Measurements from ENCODE around the gene GPR35.

GPR35 gene

GRCh38 chr2:240642806-240643092 is 17.5 kb downstream of the GPR35 start:
- DNase-seq (ENCODE audit: low read depth in 1 of 2, low spot score in 1 of 2) = no peak
- Histone ChIP-seq H3K27me3 (ENCODE audit: insufficient read depth, poor library complexity, severe bottlenecking) (peaks cover 2% of the 10 kb centered on the region), H3K27ac (replicated peaks) (no peak overlapping the region), H3K4me3 (replicated peaks; ENCODE audit: insufficient read depth, low read length) (no peak overlapping the region)
- TF ChIP-seq CTCF (IDR thresholded peaks at IDR 0.05; ENCODE audit: insufficient read depth, low read length) (no peak), GABPA (IDR thresholded peaks at IDR 0.05; ENCODE audit: low read depth) (no peak), REST (IDR thresholded peaks at IDR 0.05; ENCODE audit: insufficient replicate concordance, low read depth) (no peak), SPI1 (IDR thresholded peaks at IDR 0.05; ENCODE audit: borderline replicate concordance, low read depth) (no peak), POLR2AphosphoS5 (IDR thresholded peaks at IDR 0.05; ENCODE audit: low read depth) (no peak)

GRCh38 chr2:240643093-240643810 is 18.0 kb downstream of the GPR35 start:
- Histone ChIP-seq H3K27me3 (ENCODE audit: insufficient read depth, poor library complexity, severe bottlenecking) (peaks cover 2% of the 10 kb centered on the region), H3K27ac (replicated peaks) (no peak overlapping the region), H3K4me3 (replicated peaks; ENCODE audit: insufficient read depth, low read length) (no peak overlapping the region)
- no peak for DNase-seq (ENCODE audit: low read depth in 1 of 2, low spot score in 1 of 2)
- TF ChIP-seq REST (IDR thresholded peaks at IDR 0.05; ENCODE audit: insufficient replicate concordance, low read depth) = no peak
- TF ChIP-seq GABPA (IDR thresholded peaks at IDR 0.05; ENCODE audit: low read depth) = no peak
- no peak for TF ChIP-seq CTCF (IDR thresholded peaks at IDR 0.05; ENCODE audit: insufficient read depth, low read length)
- no peak for TF ChIP-seq SPI1 (IDR thresholded peaks at IDR 0.05; ENCODE audit: borderline replicate concordance, low read depth)
- no peak for TF ChIP-seq POLR2AphosphoS5 (IDR thresholded peaks at IDR 0.05; ENCODE audit: low read depth)

GRCh38 chr2:240643811-240644150 is 18.5 kb downstream of the GPR35 start:
- no peak for DNase-seq (ENCODE audit: low read depth in 1 of 2, low spot score in 1 of 2)
- H3K27me3 ChIP-seq (ENCODE audit: insufficient read depth, poor library complexity, severe bottlenecking) = peaks cover 2% of the 10 kb centered on the region
- no peak overlapping the region for H3K4me3 ChIP-seq (replicated peaks; ENCODE audit: insufficient read depth, low read length)
- H3K27ac ChIP-seq (replicated peaks) = no peak overlapping the region
- TF ChIP-seq REST (IDR thresholded peaks at IDR 0.05; ENCODE audit: insufficient replicate concordance, low read depth) (no peak), CTCF (IDR thresholded peaks at IDR 0.05; ENCODE audit: insufficient read depth, low read length) (no peak), POLR2AphosphoS5 (IDR thresholded peaks at IDR 0.05; ENCODE audit: low read depth) (no peak), GABPA (IDR thresholded peaks at IDR 0.05; ENCODE audit: low read depth) (no peak), SPI1 (IDR thresholded peaks at IDR 0.05; ENCODE audit: borderline replicate concordance, low read depth) (no peak)

Data from HL-60 (cell line).